GM15510 (cell line): ENCODE measurements around the gene PLEKHA1.

Experiments used
- POLR2A ChIP-seq: IDR thresholded peaks from 3 replicates; pipeline ENCODE4 v1.6.1; 2011; ENCODE audit warnings: borderline replicate concordance; ENCODE audit not compliant: insufficient read length; ENCODE audit errors: extremely low read depth

The PLEKHA1 gene

GRCh38 chr10:122379537-122379936, 5.0 kb downstream of the PLEKHA1 start:
- no peak for TF ChIP-seq POLR2A

DNA sequence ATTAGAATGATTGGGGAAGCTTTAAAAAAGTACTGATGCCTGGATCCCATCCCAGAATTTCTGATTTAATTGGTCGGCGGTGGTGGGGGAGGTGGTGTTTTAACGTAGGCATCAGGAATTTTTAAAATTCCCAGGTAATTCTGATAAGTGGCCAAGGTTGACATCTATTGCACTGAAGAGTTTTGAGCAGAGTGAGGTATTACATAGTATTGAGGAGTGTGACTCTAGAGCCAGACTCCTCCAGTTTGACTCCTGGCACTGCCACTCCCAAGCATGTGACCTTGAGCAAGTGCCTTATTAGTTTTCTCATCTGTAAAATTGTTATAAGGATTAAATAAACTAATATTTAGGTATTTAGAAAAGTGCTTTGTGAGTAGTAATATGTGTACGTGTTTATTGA, 6.2 kb downstream of the PLEKHA1 start:
- TF ChIP-seq POLR2A: no peak

- no peak for TF ChIP-seq POLR2A
Observed at GRCh38 chr10:122381680-122382079, 7.2 kb downstream of the PLEKHA1 start.

DNA sequence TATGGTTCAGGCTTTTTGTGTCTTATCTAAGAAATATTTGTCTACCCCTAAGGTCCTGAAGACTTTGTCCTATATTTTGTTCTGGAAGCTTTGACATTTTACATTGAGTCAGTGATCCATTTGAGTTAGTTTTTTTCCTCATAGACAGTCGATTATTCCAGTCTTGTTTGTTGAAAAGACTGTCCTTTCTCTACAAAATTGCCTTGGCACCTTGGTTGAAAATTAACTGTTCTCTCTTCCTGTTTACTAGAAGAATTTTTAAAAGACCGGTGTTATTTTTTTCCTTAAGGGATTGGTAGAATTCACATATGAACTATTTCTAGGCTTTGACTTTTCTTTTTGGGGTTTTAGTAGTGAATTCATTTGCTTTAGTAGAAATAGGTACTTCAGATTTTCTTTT, 12.0 kb downstream of the PLEKHA1 start:
- TF ChIP-seq POLR2A: no peak

DNA sequence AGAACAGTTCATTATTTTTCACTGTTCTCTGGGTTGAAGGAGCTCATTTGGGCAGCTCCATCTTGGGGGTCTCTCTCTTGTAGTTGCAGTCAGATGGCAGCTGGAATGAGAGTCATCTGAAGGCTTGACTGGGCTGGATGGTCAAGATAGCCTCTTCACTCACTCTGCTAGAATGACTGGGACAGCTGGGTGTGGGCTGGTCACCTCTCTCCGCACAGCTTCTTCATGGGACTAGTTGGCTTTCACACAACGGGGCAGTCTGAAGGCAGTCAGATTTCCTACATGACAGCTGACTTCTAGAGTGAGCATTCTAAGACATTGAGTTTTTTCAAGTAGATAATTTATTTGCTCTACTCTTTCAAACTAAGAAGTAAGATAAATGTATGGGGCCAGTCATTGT, 13.1 kb downstream of the PLEKHA1 start:
- TF ChIP-seq POLR2A: no peak

GRCh38 chr10:122388287-122388997, 13.9 kb downstream of the PLEKHA1 start:
- TF ChIP-seq POLR2A: no peak

- no peak for TF ChIP-seq POLR2A
Observed at GRCh38 chr10:122390271-122390670, 15.8 kb downstream of the PLEKHA1 start.

DNA sequence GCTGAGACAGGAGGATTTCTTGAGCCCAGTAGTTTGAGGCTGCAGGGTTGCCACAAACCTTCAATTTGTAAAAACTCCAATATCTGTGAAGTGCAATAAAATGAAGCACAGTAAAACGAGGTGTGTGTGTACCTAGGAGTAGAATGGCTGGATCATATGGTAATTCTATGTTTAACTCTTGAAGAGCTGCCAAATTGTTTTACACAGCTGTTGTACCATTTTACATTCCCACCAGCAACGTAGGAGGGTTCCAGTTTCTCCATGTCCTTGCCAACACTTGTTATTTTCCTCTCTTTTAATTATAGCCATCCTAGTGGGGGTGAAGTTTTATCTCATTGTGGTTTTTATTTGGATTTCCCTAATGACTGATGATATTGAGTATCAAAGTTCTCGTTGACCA, 16.2 kb downstream of the PLEKHA1 start:
- TF ChIP-seq POLR2A: no peak

DNA sequence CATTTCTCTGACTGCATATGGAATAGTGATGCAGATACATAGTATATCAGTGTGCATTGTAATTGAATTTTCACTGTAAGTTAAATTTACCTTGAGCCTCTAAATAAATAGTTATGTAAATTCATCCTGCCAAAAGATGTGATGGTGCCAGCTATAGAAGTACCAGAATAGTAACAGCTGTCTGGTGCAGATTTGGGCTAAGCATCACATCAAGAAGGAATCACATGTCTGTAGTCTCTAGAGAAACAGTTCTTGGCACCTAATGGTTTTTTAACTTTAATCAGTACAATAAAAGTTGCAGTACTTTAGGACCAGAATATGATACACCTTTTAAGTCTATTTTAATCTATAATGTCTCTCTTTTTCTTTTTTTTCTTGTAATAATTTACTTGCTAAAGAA, 17.4 kb downstream of the PLEKHA1 start:
- TF ChIP-seq POLR2A: no peak

DNA sequence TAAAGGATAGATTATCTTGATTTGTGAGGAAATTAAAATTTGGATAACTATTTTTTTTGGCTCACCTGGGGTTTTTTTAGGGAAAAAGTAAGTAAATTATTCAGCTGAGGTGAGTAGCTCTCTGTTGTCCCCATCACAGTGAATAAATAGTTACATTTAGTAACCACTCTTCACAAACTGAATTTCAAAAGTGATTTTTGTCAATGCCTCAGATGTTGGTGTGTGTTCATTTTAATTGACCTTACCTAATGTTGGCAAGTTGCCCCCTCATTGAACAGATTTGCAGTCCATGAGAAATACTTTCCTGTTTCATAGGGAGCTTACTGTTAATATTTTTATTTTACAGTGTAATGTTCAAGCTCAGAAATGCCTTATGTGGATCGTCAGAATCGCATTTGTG, 18.3 kb downstream of the PLEKHA1 start:
- TF ChIP-seq POLR2A: no peak

DNA sequence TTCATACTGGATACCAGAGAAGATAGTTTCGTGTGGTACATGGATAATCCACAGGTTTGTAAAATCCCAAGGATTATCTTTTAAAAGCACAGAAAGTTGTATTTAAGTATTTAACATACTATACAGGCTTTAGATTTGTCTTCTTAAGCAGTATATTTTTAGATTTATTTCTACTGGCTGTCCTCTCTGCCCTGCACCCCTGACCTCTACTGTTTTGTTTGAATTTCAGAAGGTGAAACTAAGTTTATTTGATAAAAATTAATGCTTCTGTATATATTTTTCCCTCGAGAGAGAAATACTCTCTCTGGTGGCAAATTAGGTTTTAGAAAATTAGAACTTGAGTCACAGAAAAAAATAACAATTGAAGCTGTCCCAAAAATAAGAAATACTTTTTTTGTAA, 18.8 kb downstream of the PLEKHA1 start:
- TF ChIP-seq POLR2A: no peak

GRCh38 chr10:122402548-122403131, 28.1 kb downstream of the PLEKHA1 start:
- no peak for TF ChIP-seq POLR2A

DNA sequence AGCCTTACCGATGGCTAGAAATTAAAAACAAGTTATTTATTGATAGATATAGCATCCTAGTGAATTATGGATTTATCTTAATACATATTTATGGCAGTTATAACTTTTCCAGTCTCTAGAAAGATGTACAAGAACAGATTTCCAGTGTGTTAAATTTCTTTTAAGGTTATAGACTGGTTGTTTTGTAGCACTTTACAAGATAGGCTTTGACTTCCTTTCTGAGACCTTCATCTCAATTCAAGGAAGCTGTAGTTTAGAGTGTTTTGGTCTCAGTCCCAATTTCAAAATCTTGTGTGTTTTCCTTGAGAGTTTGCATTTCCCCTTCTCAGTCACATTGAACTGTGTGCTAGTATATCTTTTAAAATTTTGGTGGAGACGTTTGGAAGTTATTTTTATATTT, 30.1 kb downstream of the PLEKHA1 start:
- no peak for TF ChIP-seq POLR2A

DNA sequence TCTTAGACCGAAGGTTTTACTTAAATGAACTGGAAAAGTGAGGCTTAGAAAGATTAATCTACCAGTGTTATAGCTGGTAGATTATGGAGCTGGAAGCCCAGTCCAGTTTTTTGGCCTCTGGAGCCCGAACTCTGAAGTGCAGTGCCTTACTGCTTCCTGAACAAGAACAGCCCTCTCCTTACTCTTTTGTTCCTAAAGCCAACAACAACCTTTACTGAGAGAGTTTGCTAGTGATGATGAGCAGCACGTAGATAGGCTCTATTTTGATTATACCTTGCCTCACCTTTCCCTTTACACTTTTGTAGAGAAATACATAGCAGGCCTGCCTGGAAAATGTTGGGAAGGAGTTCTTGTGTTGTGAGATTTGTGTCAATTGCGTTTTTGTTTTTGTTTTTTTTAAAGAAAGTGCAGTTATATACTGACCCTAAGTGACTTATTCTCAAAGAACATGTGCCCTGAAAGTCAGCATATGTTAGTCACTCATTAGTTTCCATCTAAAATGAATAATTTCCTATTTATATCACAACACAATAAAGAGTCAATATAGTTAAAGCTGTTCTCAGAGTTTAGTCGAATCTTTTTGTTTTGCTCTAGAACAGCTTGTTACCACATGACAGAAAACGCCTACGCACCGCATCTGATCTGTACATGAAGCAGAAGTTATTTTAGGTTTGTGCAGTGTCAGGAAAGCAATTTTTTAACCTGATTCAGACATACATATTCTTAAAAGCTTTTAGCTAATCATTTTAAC, 33.0 kb downstream of the PLEKHA1 start:
- TF ChIP-seq POLR2A: no peak

DNA sequence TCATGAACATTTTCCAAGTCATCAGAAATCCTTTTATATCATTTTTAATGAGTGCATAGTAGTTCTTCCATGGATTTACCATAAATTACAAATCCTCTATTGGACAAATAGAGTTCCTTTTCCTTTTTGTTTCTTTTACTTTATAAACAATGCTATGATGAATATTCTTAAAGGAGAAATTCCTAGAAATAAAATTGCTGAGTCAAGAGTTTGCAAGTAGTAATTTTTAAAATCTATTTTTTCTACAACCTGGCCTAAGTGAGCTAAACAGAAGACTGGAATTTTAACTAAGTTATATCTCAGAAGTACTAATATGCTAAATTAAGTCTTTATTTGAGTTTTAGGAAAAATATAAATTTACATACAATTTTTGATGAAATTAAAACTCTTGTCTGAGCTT, 38.8 kb downstream of the PLEKHA1 start:
- no peak for TF ChIP-seq POLR2A

- no peak for TF ChIP-seq POLR2A
Observed at GRCh38 chr10:122417667-122418066, 43.2 kb downstream of the PLEKHA1 start.
